ENCODE measurements around the gene ACY1.
"Not testable (repeated sequence)": the region's sequence is repeated elsewhere in the genome, so short reads cannot be mapped to it uniquely, and the experiment has no call there.

The ACY1 gene

DNA sequence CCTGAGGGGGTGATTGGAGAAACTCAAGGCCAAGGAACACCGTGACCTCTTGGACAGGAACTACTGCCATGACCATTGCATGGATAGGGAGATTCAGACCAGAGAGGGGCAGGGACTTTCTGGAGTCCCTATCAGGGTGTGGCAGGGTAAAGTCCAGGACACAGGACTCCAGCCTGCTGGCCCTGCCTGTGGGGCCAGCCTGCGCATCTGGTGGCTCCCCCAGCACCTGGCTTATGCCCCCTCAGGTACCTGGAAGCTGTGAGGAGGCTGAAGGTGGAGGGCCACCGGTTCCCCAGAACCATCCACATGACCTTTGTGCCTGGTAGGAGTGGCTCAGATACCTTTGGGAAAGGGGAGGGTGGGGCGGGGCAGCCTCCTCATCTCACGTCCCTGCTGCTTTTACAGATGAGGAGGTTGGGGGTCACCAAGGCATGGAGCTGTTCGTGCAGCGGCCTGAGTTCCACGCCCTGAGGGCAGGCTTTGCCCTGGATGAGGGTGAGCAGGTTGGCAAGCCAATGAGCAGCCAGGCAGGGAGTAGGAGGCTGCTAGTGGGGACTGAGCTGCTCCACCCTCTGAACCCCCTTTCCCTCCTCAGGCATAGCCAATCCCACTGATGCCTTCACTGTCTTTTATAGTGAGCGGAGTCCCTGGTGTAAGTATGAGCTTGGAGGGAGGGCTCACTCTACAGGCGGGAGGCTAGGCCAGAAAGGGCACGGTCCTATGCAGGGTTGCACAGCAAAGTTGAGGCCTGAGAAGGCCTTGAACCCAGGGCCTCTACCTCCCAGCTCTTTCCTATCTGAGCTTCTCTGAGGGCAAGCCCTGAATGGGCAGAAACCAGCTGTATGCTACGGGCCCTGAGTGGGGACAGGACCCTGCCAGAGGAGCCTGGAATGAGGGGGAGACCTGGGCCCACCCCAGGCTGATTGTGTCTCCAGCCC is 2.9 kb downstream of the ACY1 start:
- DNase-seq = no peak

DNA sequence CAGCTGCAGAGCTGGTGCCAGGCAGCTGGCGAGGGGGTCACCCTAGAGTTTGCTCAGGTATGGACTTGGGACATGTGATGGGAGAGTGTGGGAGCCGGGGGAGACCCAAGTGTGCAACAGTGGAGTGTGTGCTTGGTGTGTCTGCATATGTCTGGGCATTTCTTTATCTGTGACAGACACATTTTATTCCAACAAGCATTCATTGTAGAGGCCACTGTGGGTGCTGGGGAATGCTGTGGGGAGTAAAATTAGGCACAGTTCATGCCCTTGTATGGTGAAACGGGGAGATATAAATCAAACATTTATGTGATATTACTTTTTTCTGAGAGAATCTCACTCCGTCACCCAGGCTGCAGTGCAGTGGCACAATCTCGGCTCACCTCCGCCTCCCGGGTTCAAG is 4.2 kb downstream of the ACY1 start:
- DNase-seq = no peak

- DNase-seq = no peak
These were observed 5.2 kb downstream of the ACY1 start for GRCh38 chr3:51988286-51989146.

DNA sequence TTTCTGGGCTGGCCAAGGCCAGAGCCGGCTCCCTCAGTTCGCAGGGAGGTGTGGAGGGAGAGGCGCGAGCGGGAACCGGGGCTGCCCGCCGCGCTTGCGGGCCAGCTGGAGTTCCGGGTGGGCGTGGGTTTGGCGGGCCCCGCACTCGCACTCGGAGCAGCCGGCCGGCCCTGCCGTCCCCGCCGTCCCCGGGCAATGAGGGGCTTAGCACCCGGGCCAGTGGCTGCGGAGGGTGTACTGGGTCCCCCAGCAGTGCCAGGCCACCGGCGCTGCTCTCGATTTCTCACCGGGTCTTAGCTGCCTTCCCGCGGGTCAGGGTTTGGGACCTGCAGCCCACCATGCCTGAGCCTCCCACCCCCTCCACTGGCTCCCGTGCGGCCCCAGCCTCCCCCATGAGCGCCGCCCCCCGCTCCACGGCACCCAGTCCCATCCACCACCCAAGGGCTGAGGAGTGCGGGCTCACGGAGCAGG is 7.2 kb downstream of the ACY1 start:
- DNase-seq = not testable (repeated sequence)

GRCh38 chr3:51992017-51992682 is 8.8 kb downstream of the ACY1 start:
- no peak for DNase-seq

DNA sequence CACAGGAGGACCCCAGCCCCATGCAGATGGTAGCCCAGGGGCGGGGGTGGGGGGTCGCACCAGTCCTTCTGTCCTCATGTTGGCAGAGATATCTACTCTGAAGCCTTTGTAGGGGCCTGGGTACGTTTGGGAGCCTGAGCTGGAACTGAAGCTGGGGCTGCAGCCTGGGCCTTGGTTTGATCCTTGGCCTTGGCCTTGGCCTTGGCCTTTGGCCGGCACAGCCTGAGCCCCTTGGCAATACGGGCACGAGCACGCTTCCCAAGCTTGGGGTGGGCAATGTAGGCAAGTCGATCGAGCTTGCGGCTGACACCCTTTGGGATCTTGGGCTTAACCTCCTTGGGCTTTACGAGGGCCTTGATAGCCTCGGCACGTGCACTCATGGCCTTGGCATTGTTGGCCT is 10.3 kb downstream of the ACY1 start:
- not testable (repeated sequence) for DNase-seq

DNA sequence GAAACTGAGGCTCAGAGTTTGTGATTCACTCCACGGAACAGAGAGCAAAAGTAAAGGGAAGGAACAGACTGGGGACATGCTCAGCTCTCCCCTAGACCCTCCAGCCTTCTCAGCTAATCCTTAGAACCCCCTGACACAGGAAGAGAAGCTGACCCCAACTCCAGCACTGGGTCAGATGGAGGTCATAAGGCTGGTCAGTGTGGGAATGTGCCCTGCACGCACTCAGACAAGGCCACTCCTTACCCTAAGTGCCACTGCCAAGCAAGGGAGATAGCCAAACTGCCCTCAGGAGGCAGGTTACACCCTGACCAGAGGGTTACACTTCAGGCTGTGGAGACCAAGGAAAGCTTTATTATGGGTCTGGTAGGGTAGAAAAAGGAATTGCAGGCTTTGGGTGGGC is 11.2 kb downstream of the ACY1 start:
- DNase-seq = no peak

DNA sequence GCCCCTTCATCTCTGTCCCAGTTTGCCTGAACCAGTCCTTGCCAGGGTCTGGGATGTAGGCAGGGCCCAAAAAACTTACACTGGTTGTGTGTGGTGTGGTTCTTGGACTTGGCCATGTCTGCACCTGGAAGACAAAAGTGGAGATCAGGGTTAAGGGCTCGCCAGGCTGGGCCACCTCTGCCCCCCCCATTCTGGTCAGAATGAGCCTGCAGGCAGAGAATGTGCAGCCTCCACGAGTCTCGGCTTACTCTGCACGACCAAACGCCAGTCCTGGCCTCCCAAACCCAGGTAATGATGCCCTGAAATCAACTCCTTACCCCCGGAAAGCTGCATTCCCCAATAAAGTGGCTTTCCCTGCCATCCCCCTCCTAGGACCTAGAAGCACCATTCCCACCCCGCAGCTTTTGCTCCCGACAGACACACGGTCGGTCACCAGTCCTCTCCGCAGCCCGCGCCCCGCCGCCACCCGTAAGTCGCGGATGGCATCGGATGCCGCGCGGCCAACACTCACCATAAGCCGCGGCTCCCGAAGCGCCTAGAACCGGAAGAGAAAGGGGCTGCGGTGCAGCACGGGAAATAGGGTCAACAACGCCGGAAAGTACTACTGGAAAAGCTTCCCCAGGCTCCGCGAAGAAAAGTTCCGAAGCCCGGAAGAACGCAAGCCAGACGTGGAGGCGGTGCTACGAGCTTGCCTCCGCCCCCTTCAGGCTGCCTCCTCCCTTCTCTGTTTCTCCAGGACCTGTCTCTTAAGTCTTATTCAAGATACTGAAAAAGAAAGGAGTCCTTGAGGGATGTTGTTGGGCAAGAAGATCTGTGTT is 12.2 kb downstream of the ACY1 start, which contains the start of gene RPL29:
TSS of gene RPL29 (minus strand) at position 550 of the 818 bp plus-strand sequence. CDS start at position 116, 434 bp downstream.
- peak; percentile 94 to 96 for DNase-seq

DNA sequence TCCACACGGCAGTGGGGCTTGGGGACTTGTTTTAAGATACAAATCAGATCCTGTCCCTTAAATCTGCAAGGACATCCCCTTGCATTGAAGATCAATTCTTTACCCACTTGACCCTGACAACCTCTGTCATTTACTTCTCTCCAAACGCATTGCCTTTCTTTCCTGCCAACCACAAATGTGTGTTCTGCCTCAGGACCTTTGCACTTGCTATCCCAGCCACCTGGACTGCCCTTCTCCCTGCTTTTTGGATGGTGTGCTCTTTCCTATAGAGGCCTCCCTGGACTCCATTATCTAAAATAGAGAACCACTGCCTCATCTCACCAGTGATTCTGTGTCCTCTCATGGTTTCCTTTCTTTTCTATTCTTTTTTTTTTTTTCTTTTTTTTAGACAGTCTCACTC is 13.8 kb downstream of the ACY1 start:
- no peak for DNase-seq

GRCh38 chr3:51997935-51998596 is 14.7 kb downstream of the ACY1 start:
- DNase-seq = no peak

DNA sequence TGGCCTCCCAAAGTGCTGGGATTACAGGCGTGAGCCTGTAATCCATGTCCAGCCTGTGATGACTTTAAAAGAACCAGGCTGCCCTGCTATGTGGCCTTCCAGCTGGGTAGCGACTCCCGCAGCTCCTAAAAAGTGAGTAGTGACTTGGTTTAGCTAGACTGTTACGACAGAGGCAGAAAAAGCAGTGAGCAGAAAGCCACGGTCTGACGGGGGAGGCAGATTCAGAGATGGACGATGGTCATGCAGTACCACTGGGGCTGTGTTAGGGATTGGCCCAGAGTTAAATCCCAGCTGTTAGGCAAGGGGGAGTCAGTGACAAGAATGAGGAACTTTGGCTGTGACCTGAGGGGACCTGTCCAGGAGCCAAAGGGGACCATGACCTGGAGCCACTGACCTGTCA is 15.4 kb downstream of the ACY1 start:
- no peak for DNase-seq

DNA sequence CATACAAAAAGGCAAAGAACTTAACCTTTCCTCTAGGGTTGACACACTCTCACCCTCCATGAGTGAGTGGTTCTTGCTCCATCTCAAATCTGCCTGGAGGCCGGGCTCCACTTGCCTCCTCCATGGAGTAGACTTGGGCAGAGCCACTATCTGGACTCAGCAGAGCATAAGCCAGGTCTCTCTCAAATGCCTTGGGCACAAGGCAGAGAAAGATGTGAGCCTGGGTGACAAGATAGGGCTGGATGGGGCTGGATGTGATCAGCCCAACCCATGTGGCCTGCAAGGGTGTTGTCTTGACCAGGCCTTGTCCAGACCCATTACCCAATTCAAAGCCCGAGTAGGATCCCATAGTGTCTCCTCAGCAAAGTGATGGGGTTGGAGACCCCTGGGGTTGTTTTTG is 16.5 kb downstream of the ACY1 start:
- DNase-seq = no peak

DNA sequence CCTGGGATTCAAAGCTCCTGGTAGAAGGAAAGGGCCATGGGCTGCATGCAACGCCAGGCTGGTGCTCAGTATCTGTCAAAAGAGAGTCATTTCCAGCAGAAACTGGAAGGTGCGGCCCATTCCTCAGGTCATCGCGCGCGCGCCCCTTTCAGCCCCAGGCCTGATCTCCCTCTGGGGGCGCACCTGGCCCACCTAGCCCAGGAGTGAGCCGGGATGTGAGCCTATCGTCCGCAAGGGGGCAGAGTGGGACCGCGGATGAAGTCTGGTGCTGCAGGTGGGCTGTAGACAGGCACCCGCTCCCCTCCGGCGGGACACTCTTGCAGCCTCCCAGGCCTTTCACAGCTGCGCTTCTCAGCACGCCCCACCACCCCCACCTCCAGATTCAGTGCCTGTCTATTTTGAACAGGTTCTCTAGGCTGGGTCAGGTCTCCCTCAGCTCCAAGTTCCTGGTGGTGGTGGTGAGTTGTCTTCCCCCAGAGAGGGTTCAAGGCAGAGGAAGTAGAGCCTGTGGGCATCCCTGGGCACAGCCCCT is 18.2 kb downstream of the ACY1 start:
- peak; percentile 88 for DNase-seq

- no peak for DNase-seq
These were observed 19.4 kb downstream of the ACY1 start for GRCh38 chr3:52002748-52003147.

- no peak for DNase-seq
These were observed 20.9 kb downstream of the ACY1 start for GRCh38 chr3:52004163-52004787.

DNA sequence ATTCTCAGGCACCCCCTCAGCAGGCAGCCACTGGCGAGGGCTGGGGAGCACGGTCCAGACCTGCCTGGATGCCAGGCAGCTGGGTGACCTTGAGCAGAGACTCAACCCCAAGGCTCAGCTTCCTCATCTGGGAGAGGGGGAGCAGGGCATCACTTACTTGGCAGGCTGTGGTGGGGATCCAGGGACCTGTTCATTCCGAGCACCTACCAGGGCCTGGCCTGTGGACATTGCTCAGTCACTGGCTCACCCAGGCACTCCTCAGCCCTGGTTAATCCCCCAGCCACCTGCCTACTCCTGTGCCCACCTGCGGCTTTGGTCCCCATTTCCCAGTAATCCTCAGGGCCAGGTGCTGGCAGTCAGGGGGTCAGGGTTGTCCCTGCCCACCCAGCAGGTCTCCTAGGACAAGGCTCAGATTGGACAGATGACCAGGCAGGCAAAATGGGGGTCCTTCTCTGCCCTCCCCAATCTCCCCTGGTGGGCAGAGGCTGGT is 21.6 kb downstream of the ACY1 start:
- DNase-seq = no peak

DNA sequence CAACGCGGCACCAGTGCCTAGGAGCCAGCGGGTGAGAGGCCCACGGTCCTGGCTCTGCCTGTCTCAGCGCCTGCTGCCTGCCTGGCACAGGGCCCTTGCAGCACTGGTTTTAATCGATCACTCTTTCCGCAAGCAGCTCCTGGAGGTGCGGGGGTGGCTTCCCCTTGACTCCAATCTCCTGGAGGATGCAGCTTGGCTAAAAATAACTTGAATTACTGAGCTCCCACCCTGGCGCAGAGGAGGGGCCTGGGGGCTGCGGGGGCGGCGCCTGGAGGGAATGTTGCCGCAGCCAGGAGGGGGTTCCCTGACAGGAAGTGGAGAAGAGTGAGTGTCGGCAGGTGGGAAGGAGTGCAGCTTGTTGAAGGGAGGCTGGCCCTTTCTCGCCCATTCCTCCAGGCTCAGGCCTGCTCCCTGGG is 22.2 kb downstream of the ACY1 start:
- DNase-seq = no peak

GRCh38 chr3:52006017-52006819 is 22.9 kb downstream of the ACY1 start:
- no peak for DNase-seq

DNA sequence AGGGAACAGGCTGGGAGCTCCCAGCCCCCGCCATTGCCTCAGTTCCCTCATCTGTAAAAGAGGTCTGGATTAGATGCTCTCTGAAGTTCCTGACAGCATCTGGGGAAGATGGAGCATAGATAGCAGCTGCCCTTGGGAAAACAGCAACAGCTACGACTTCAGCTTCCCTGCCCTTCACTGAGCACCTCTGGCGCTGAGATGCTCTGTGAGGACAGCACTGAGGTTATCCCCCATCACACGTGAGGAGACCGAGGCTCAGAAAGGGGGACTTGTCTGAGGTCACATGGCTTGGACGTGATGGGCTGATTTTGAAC is 23.4 kb downstream of the ACY1 start:
- DNase-seq = no peak

- DNase-seq = no peak
These were observed 24.0 kb downstream of the ACY1 start for GRCh38 chr3:52007291-52007690.

All from CD4-positive, alpha-beta T cell treated with Interleukin-4 for 1 hour (primary cell).